Upper lobe of left lung (tissue), 6 donors: ENCODE results near the gene APAF1. TPM values are rescaled to one million over a fixed set of nuclear protein-coding genes. Genes with fewer than 3 reads are reported as not detected.

Source experiments
- ATAC-seq, 2 donors: fragments of 200-7000 bp; cut with Tn5 transposase; one replicate each; pipeline ENCODE4 v1.9.1; 2022; ENCODE audit warnings: mild to moderate bottlenecking in 2 of 2, moderate library complexity in 2 of 2; ENCODE audit not compliant: low FRiP score in 2 of 2
- DNase-seq, 2 donors: peaks; one replicate each; pipeline ENCODE4 v3.0.0-alpha.2; 2019 to 2020
- H3K27ac ChIP-seq, 4 donors: fragments of 200-600 bp; sonication (generic); one replicate each; pipeline ENCODE4 v1.5.1; 2016 to 2019
- H3K27me3 ChIP-seq, 4 donors: fragments of 200-600 bp; sonication (generic); one replicate each; pipeline ENCODE4 v1.5.1; 2017 to 2019
- H3K36me3 ChIP-seq, 4 donors: fragments of 200-600 bp; sonication (generic); one replicate each; pipeline ENCODE4 v1.5.1; 2016 to 2019
- H3K4me1 ChIP-seq, 4 donors: fragments of 200-600 bp; sonication (generic); one replicate each; pipeline ENCODE4 v1.5.1; 2018 to 2019
- H3K4me3 ChIP-seq, 4 donors: fragments of 200-600 bp; sonication (generic); one replicate each; pipeline ENCODE4 v1.5.1; 2017 to 2019; ENCODE audit warnings: mild to moderate bottlenecking in 2 of 4, moderate library complexity in 1 of 4
- H3K9me3 ChIP-seq, 4 donors: fragments of 200-600 bp; sonication (generic); one replicate each; pipeline ENCODE4 v1.5.1; 2018 to 2019
- CTCF ChIP-seq, 6 experiments: fragments of 450-650 bp in 4 of 6; fragments of 200-600 bp in 2 of 6; sonication (generic) in 2 of 6; IDR thresholded peaks; one replicate each; pipeline ENCODE4 v1.5.1; 2016 to 2019; ENCODE audit warnings: antibody characterized with exemption in 6 of 6
- EP300 ChIP-seq, 4 donors: sonication (generic); formaldehyde crosslinking; IDR thresholded peaks; one replicate each; pipeline ENCODE4 v1.5.1; 2017; ENCODE audit warnings: antibody characterized with exemption in 4 of 4, control low read depth in 2 of 4
- POLR2A ChIP-seq, 4 donors: fragments of 450-650 bp; IDR thresholded peaks; one replicate each; pipeline ENCODE4 v1.5.1; 2016 to 2017; ENCODE audit warnings: antibody characterized with exemption in 4 of 4, mild to moderate bottlenecking in 2 of 4
- POLR2AphosphoS5 ChIP-seq, 2 donors: sonication (generic); formaldehyde crosslinking; IDR thresholded peaks; one replicate each; pipeline ENCODE4 v1.5.1; 2017; ENCODE audit warnings: antibody characterized with exemption in 2 of 2
- WGBS, 2 donors: methylation state at CpG; one replicate each; pipeline ENCODE4 v1.1.5; 2017 to 2018; 5-methylcytosine and 5-hydroxymethylcytosine counted together
- total RNA-seq, 6 donors: library from RNA; depleted of rRNA in 4 of 6; stranded (reverse); fragments of >200 nt in 4 of 6; gene quantifications; one replicate each; pipeline versions ENCODE4 v1.1.0 to v1.2.1, GENCODE V29; 2016 to 2021
- donor health status: DM: no; HTN: no; CAD: no; lungs with moderate emphysema.
- donor health status: DM: no; HTN: yes; CAD: no; lungs with severe emphysema.

Gene APAF1
- total RNA-seq, 6 donors from 2014 or later, result 11.1 to 25.9 (median 17.7) TPM

DNA sequence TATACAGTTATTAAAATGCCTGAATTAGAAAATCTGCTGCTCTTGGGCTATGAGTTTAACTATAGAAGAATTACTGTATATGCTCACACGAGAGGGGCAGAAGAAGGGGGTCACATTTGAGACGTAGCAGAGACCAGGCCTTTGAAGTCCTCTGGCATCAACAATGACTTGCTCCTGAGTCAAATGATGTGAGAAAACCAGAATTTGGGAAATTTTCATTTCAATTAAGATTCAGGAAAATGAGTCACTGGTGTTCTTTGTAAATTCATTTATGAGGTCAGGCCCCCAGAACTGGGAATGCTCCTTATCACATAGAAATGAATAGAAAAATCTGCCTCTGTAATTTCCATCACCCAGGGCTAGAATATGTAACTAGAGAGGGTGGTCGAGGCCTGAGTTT lies 92.9 kb downstream of the APAF1 start:
- H3K4me1 ChIP-seq, result no peaks in the 10 kb centered on the region
- H3K9me3 ChIP-seq, result no peaks in the 10 kb centered on the region
- H3K4me3 ChIP-seq, result no peak overlapping the region
- peaks cover 0 to 27% (median 10%) of the 10 kb centered on the region in 4 donors for H3K36me3 ChIP-seq
- H3K27ac ChIP-seq, result no peak overlapping the region
- 83 to 87% methylated on average over 3 of the region's 3 CpGs for WGBS, 2 donors
- DNase-seq (no peak), ATAC-seq (no peak)
- no peaks in the 10 kb centered on the region for H3K27me3 ChIP-seq
- TF ChIP-seq CTCF (IDR thresholded peaks at IDR 0.05) (no peak), POLR2A (IDR thresholded peaks at IDR 0.05) (no peak), EP300 (IDR thresholded peaks at IDR 0.05) (no peak), POLR2AphosphoS5 (IDR thresholded peaks at IDR 0.05) (no peak)

DNA sequence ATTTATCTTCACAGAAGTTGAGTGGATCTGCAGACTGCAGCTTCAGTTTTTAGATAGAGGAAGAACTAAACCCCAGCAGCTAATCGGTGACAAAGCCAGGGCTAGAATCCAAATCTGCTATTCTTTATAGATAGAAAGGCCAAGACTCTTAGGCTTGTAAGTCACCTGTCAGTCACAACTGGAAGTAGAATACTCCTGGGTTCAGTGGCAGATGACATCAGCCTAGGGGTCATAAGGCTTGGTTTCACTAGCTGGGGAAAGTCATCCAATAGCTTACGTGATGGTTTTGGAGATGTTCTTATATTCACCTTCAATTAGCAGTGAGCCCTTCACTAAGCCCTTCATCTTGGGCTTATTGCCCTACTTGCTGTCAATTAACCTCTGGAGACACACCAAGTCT lies 93.4 kb downstream of the APAF1 start:
- WGBS, 2 donors, result 86 to 90% methylated on average over 2 of the region's 2 CpGs
- Histone ChIP-seq H3K27me3 (no peaks in the 10 kb centered on the region), H3K4me3 (no peak overlapping the region), H3K9me3 (no peaks in the 10 kb centered on the region), H3K27ac (no peak overlapping the region), H3K36me3 (peaks cover 0 to 22% (median 6%) of the 10 kb centered on the region in 4 donors), H3K4me1 (no peaks in the 10 kb centered on the region)
- TF ChIP-seq POLR2AphosphoS5 (IDR thresholded peaks at IDR 0.05) (no peak), CTCF (IDR thresholded peaks at IDR 0.05) (no peak), EP300 (IDR thresholded peaks at IDR 0.05) (no peak), POLR2A (IDR thresholded peaks at IDR 0.05) (no peak)
- ATAC-seq (no peak), DNase-seq (no peak)

DNA sequence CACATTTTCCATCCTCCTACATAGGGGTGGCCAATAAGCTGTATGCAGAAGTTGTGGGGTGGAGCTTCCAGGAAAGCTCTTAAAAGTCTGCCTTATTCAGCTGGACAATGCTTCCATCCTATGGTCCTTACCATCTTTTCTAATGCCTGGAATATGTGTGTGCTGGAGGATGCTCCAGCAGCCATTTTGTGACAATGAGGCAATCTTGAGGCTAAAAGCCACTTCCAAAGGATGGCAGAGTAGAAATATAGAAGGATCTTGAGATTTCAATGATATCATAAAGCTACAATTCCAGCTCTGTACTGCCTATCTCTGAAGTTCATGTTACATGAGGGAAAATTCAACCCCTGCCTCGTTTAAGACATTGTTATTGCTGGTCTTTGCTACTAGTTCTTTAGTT lies 95.7 kb downstream of the APAF1 start:
- Histone ChIP-seq H3K4me1 (peaks cover under 1 to 5% (median 3%) of the 10 kb centered on the region in 4 donors), H3K4me3 (no peak overlapping the region), H3K9me3 (no peaks in the 10 kb centered on the region), H3K27me3 (peaks cover 0 to 1% (median 0%) of the 10 kb centered on the region in 4 donors), H3K36me3 (peaks cover 0 to 6% (median 3%) of the 10 kb centered on the region in 4 donors), H3K27ac (no peak overlapping the region)
- DNase-seq, result no peak
- no peak for ATAC-seq
- WGBS, 2 donors, result 50 to 100% methylated on average over 1 of the region's 1 CpG
- TF ChIP-seq POLR2AphosphoS5 (IDR thresholded peaks at IDR 0.05), result no peak
- no peak for TF ChIP-seq CTCF (IDR thresholded peaks at IDR 0.05)
- no peak for TF ChIP-seq EP300 (IDR thresholded peaks at IDR 0.05)
- TF ChIP-seq POLR2A (IDR thresholded peaks at IDR 0.05), result no peak

DNA sequence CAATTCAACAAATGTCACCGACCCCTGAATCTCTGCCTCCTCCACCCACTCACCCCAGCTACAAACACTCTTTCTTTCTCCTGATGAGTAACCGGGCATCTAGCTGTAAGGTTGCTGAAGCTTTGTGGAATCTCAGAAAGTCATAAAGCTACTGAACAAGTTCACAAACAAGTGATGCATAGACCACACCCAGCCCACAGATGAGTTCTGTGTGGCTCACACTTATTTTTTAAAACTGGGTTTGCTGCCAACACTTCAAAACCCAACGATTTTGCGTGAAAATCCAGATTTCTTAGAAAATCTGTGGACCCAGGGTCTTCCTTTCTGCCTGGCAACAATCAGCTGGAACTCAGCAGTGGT lies 96.1 kb downstream of the APAF1 start:
- Histone ChIP-seq H3K9me3 (no peaks in the 10 kb centered on the region), H3K36me3 (peaks cover 0 to 2% (median 1%) of the 10 kb centered on the region in 4 donors), H3K4me3 (no peak overlapping the region), H3K27ac (no peak overlapping the region), H3K4me1 (peaks cover 4 to 9% (median 5%) of the 10 kb centered on the region in 4 donors), H3K27me3 (peaks cover 0 to 5% (median 2%) of the 10 kb centered on the region in 4 donors)
- 80 to 95% methylated on average over 4 of the region's 4 CpGs for WGBS, 2 donors
- DNase-seq (no peak), ATAC-seq (no peak)
- no peak for TF ChIP-seq POLR2AphosphoS5 (IDR thresholded peaks at IDR 0.05)

- peaks cover 4 to 10% (median 5%) of the 10 kb centered on the region in 4 donors for H3K4me1 ChIP-seq
- no peaks in the 10 kb centered on the region for H3K9me3 ChIP-seq
- no peak overlapping the region for H3K27ac ChIP-seq
- no peaks in the 10 kb centered on the region for H3K36me3 ChIP-seq
- no peak overlapping the region for H3K4me3 ChIP-seq
- no peak for TF ChIP-seq CTCF (IDR thresholded peaks at IDR 0.05)
- TF ChIP-seq POLR2A (IDR thresholded peaks at IDR 0.05), result no peak
- no peak for TF ChIP-seq EP300 (IDR thresholded peaks at IDR 0.05)
- no peak for TF ChIP-seq POLR2AphosphoS5 (IDR thresholded peaks at IDR 0.05)
- 67 to 74% methylated on average over 12 of the region's 12 CpGs for WGBS, 2 donors
- DNase-seq (no peak), ATAC-seq (no peak)
- H3K27me3 ChIP-seq, result peaks cover 0 to 7% (median 3%) of the 10 kb centered on the region in 4 donors
Observed at GRCh38 chr12:98741556-98742265, 96.6 kb downstream of the APAF1 start.
